Measurements from ENCODE around the gene NSD2.
"Not testable (repeated sequence)": the region's sequence is repeated elsewhere in the genome, so short reads cannot be mapped to it uniquely, and the experiment has no call there.

Gene NSD2

GRCh38 chr4:1985780-1986577, 114.8 kb downstream of the NSD2 start:
- in situ Hi-C loops (cut with HindIII; ENCODE audit: low pct_unique_long_range_greater_than_20kb, low sequenced_read_pairs) = no loop called here
- DNase-seq (ENCODE audit: low read depth in 1 of 2, low spot score in 1 of 2) = no peak
- no peak for TF ChIP-seq JUND (IDR thresholded peaks at IDR 0.05; ENCODE audit: low read depth)

- no peak for DNase-seq (ENCODE audit: low read depth in 1 of 2, low spot score in 1 of 2)
- in situ Hi-C loops (cut with HindIII; ENCODE audit: low pct_unique_long_range_greater_than_20kb, low sequenced_read_pairs) = no loop called here
- TF ChIP-seq JUND (IDR thresholded peaks at IDR 0.05; ENCODE audit: low read depth) = no peak
Observed at GRCh38 chr4:1986578-1987210, 115.5 kb downstream of the NSD2 start.

DNA sequence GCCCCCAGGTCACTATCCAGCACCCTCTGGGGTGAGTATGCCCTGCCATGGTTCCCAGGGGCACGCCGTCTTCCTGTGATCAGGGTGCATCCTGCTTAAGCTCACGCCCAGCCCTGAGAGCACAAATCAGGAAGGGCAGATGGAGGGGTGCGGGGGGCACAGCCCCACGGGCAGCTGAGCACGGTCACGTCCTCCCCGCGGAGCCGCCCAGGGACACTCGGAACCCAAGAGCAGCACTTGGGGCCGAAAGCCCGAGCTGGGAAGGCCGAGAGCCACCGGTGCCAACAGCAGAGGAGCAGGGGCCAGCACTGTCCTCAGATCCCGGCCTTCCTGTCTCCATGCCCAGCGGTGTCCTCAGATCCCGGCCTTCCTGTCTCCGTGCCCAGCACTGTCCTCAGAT, 116.1 kb downstream of the NSD2 start:
- TF ChIP-seq JUND (IDR thresholded peaks at IDR 0.05; ENCODE audit: low read depth) = no peak
- DNase-seq (ENCODE audit: low read depth in 1 of 2, low spot score in 1 of 2) = no peak
- in situ Hi-C loops (cut with HindIII; ENCODE audit: low pct_unique_long_range_greater_than_20kb, low sequenced_read_pairs) = no loop called here

DNA sequence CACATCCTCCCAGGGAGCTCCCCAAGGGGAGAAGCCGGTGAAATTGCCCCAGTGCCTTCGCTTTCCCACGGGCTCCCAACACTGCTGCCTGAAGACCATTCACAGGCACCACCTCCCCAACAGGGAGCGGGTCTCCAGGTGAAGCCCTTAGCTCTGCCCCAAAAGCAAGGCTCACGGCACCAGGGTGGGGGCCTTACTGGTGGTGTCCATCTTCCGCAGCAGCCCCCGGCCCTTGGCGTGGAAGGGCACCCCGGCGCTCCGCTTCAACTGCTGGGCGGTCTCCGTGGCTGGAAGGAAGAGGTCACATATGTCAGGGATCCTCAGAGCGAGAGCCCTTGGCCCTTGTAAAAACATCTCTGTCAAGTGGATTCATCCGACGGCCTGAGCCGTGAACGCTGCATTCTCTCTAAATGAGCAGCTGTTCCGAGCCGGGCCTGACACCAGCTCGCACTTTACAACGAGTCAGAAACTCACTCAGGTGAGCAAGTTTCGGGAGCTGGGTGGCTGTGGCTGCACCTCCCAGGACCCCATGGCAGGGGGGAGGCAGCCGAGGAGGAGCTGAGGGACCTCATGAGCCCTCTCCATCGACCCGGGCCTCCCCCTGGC, 116.6 kb downstream of the NSD2 start:
- DNase-seq (ENCODE audit: low read depth in 1 of 2, low spot score in 1 of 2) = no peak
- no peak for TF ChIP-seq JUND (IDR thresholded peaks at IDR 0.05; ENCODE audit: low read depth)
- in situ Hi-C loops (cut with HindIII; ENCODE audit: low pct_unique_long_range_greater_than_20kb, low sequenced_read_pairs) = no loop called here

GRCh38 chr4:1988327-1988724, 117.1 kb downstream of the NSD2 start:
- DNase-seq (ENCODE audit: low read depth in 1 of 2, low spot score in 1 of 2) = no peak
- no peak for TF ChIP-seq JUND (IDR thresholded peaks at IDR 0.05; ENCODE audit: low read depth)
- in situ Hi-C loops (cut with HindIII; ENCODE audit: low pct_unique_long_range_greater_than_20kb, low sequenced_read_pairs) = no loop called here

DNA sequence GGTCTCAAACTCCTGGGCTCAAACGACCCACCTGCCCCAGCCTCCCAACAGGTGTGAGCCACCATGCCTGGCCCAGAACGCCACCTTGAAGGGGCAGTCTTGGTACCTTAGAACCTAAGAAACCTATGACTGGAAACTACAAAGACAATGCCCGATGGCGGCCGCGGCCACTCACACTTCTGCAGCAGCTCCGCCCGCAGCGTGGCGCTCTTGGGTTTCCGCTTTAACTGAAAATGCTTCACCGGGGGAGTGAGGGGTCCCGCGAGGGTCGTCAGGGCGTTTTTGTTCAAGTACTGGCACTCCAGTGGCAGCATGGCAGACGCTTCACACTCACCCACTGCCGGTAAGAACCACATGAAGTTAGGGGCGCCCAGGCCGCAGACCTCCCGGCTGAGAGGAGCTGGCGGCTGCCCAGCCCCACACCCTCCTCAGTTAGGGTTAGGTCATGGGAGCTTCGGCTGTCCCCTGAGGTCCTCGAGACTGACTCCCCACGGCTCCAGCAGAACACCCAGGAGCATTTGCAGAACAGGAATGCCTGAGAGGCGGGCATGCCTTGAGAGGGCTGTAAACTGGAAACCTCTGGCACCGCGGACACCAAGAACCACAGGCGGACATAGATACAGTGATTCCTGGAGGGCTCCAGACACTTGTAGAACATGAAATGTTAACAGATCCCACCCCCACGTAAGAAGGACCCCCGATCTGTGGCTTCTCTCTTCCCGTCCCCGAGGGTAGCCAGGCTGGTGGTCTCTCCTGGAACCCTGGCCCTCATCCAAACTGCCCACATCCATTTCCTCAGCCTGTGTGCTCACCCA, 118.5 kb downstream of the NSD2 start:
- no peak for TF ChIP-seq JUND (IDR thresholded peaks at IDR 0.05; ENCODE audit: low read depth)
- DNase-seq (ENCODE audit: low read depth in 1 of 2, low spot score in 1 of 2) = no peak
- in situ Hi-C loops (cut with HindIII; ENCODE audit: low pct_unique_long_range_greater_than_20kb, low sequenced_read_pairs) = no loop called here

DNA sequence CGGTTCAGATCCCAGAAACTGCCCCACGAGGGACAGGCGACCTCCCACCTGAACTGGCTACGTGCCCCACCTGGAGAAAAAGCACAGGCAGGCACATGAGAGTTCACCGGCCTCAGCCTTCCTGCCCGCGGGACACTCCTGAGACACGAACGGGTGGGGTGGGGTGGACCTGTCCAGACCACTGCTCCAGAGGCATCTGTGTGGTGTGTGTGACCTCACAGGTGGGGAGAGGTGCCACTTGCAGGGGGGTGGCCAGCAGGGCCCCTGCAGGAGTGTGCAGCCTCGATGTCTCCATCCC, 119.1 kb downstream of the NSD2 start:
- in situ Hi-C loops (cut with HindIII; ENCODE audit: low pct_unique_long_range_greater_than_20kb, low sequenced_read_pairs) = no loop called here
- TF ChIP-seq JUND (IDR thresholded peaks at IDR 0.05; ENCODE audit: low read depth) = no peak
- no peak for DNase-seq (ENCODE audit: low read depth in 1 of 2, low spot score in 1 of 2)

DNA sequence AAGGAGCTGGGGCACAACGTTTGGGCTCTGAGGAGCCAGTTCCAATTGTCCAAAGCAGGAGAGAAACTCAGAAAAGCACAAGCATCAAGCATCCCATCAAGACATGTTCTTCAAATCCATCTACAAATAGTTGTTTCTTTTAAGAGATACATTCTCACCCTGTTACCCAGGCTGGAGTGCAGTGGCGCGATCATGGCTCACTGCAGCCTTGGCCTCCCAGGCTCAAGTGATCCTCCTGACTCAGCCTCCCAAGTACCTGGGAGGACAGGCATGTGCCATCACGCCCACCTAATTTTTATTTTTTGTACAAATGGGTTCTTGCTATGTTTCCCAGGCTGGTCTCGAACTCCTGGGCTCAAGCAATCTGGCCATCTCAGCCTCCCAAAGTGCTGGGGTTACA, 119.5 kb downstream of the NSD2 start:
- TF ChIP-seq JUND (IDR thresholded peaks at IDR 0.05; ENCODE audit: low read depth) = no peak
- in situ Hi-C loops (cut with HindIII; ENCODE audit: low pct_unique_long_range_greater_than_20kb, low sequenced_read_pairs) = no loop called here
- no peak for DNase-seq (ENCODE audit: low read depth in 1 of 2, low spot score in 1 of 2)

DNA sequence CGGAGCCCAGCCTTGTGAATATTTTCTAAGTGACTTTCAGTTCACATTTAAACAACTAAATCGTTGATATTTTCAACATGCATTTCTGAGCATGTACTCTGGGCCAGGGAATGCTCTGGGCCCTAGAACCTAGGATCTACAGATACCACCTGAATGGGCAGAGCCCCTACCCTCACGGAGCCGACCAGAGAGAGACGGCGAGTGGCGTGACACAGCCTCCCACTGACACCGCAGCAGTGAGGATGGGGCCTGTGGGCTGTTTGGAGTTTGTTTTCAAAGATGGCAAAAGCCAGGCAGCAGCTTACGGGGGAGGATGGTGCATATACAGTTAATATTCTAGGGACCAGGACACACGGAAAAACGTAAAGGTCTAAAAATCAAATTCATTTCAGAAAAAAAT, 119.9 kb downstream of the NSD2 start:
- DNase-seq (ENCODE audit: low read depth in 1 of 2, low spot score in 1 of 2) = no peak
- in situ Hi-C loops (cut with HindIII; ENCODE audit: low pct_unique_long_range_greater_than_20kb, low sequenced_read_pairs) = no loop called here
- no peak for TF ChIP-seq JUND (IDR thresholded peaks at IDR 0.05; ENCODE audit: low read depth)

DNA sequence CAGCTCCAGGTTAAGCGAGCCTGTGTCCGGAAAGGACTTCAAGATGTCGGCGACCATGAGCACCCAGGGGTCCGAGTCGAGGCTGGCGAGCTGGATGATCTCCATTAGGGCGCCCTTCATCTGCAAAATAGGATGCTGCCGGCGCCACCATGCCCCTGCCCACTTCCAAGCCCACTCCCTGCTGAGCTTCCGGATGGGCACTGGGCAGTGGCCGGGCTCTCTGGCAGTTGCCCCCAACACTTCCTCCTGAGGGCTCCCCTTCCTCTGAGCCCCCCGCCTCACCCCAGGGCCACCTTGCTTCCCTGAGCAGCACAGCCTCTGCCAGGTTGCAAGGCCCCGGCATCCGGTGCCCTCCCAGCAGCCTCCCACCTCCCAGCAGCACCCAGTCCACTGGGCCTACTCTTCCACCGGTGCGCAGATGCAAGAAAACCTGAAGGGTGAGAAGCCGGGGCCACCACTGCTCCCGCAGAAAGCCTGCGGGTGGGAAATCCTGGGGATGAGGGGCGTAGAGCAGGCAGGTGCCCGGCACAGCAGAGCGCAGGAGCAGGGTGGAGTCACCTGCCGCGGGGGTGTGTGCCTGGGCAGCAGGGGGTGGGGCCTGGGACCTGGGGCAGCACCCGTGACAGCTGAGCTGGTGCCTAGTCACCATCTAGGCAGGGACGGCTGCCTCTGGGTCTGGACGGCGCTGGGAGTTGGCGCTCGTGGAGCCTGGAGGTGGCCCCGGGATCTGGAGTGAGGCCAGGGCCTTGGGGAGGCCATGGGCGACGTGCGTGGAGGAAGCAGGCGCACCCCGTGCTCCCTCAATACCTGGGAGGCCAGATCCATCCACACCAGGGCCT, 120.6 kb downstream of the NSD2 start:
- TF ChIP-seq JUND (IDR thresholded peaks at IDR 0.05; ENCODE audit: low read depth) = no peak
- DNase-seq (ENCODE audit: low read depth in 1 of 2, low spot score in 1 of 2) = no peak
- in situ Hi-C loops (cut with HindIII; ENCODE audit: low pct_unique_long_range_greater_than_20kb, low sequenced_read_pairs) = no loop called here

- TF ChIP-seq JUND (IDR thresholded peaks at IDR 0.05; ENCODE audit: low read depth) = no peak
- in situ Hi-C loops (cut with HindIII; ENCODE audit: low pct_unique_long_range_greater_than_20kb, low sequenced_read_pairs) = no loop called here
- no peak for DNase-seq (ENCODE audit: low read depth in 1 of 2, low spot score in 1 of 2)
Observed at GRCh38 chr4:1992468-1993168, 121.4 kb downstream of the NSD2 start.

DNA sequence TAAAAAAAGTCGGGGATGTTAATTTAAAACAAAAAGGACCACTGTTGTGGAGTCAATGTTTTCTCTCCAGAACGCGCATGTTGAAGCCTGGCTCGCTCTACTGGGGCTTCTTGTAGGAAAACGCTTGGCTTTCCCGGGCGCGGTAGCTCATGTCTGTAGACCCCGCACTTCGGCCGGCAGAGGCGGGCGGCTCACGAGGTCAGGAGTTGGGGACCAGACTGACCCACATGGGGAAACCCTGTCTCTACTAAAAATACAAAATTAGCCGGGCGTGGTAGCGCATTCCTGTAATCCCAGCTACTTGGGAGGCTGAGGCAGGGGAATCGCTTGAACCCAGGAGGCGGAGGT, 122.0 kb downstream of the NSD2 start:
- in situ Hi-C loops (cut with HindIII; ENCODE audit: low pct_unique_long_range_greater_than_20kb, low sequenced_read_pairs) = no loop called here
- no peak for DNase-seq (ENCODE audit: low read depth in 1 of 2, low spot score in 1 of 2)
- no peak for TF ChIP-seq JUND (IDR thresholded peaks at IDR 0.05; ENCODE audit: low read depth)

GRCh38 chr4:1993718-1994516, 122.7 kb downstream of the NSD2 start:
- DNase-seq (ENCODE audit: low read depth in 1 of 2, low spot score in 1 of 2); in situ Hi-C loops (cut with HindIII; ENCODE audit: low pct_unique_long_range_greater_than_20kb, low sequenced_read_pairs): not testable (repeated sequence)
